PC-3 (cell line): ENCODE results near the gene ARID5A.

Source experiments
- CTCF ChIP-seq: fragments of 300-600 bp; sonication (generic); conservative IDR thresholded peaks from 2 replicates; pipeline ENCODE4 v1.5.1; 2017; ENCODE audit warnings: antibody characterized with exemption, low read depth, mild to moderate bottlenecking, low read length
- EZH2 ChIP-seq: fragments of 300-600 bp; sonication (generic); IDR thresholded peaks from one replicate; pipeline ENCODE4 v1.6.1; 2017; ENCODE audit warnings: antibody characterized with exemption, mild to moderate bottlenecking, low read length; ENCODE audit not compliant: unreplicated experiment
- EZH2phosphoT487 ChIP-seq: fragments of 300-600 bp; sonication (generic); IDR thresholded peaks from 2 replicates; pipeline ENCODE4 v1.6.1; 2018; ENCODE audit warnings: mild to moderate bottlenecking, antibody characterized with exemption, low read length, borderline replicate concordance

DNA sequence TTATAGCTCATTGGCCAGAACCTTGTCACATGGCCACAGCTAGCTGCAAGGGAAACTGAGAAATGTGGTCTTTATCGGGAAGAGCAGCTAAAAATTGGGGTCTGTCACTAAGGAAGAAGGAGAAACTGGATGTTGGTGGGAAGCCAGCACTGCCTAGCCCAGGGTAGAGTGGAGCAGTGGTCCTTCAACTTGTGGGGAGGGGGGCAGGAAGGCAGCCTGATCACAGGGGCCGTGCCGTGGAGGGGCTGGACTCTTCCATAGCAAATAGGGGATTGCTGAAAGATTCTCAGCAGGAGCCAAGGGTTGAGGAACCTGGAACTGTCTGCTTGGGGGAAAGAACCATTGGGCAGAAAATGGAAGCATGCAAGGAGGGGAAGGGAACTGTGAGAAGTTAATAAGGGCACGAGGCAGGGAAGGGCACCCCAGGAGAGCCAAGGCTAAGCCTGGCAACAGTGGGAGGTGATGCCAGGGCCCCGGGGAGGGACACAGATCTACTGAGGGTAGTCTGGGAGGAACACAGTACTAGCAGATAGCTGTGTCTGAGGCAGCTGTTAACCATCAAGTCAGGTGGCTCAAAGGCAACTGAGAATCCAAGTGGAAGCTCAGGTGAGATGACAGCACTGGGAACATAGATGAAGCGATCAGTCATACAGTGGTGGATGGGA is 25.5 kb upstream of the ARID5A start:
- TF ChIP-seq CTCF (no peak), EZH2phosphoT487 (no peak), EZH2 (no peak)
